GM12801 (cell line): ENCODE measurements around the gene SOX6.

Experiments
- CTCF ChIP-seq: IDR thresholded peaks from one replicate; pipeline ENCODE4 v1.5.1; 2011; ENCODE audit warnings: control low read depth; ENCODE audit not compliant: insufficient read length; ENCODE audit errors: extremely low read depth

SOX6 gene

GRCh38 chr11:16111690-16112089 lies 244.7 kb downstream of the SOX6 start:
- TF ChIP-seq CTCF, result no peak

- TF ChIP-seq CTCF, result no peak
Observed at GRCh38 chr11:16110886-16111285, 245.5 kb downstream of the SOX6 start.

- no peak for TF ChIP-seq CTCF
Observed at GRCh38 chr11:16099343-16099900, 256.9 kb downstream of the SOX6 start.

- no peak for TF ChIP-seq CTCF
Observed at GRCh38 chr11:16098526-16099205, 257.7 kb downstream of the SOX6 start.

GRCh38 chr11:16097543-16097942 lies 258.8 kb downstream of the SOX6 start:
- TF ChIP-seq CTCF, result no peak

GRCh38 chr11:16096336-16096735 lies 260.0 kb downstream of the SOX6 start:
- TF ChIP-seq CTCF, result no peak

GRCh38 chr11:16095756-16096155 lies 260.6 kb downstream of the SOX6 start:
- TF ChIP-seq CTCF, result no peak
